Measurements from ENCODE around the gene TCF7L1. TPM values are rescaled to one million over a fixed set of nuclear protein-coding genes. Genes with fewer than 3 reads are reported as not detected.
A peak's percentile ranks its signal among the peaks of the same experiment; 100 is the strongest.

Gene TCF7L1
- total RNA-seq, 4 donors from 2014 or later = 1.1 to 3.9 (median 2.8) TPM

GRCh38 chr2:85175369-85176299 lies 42.4 kb downstream of the TCF7L1 start:
- Histone ChIP-seq H3K27me3 (no peaks in the 10 kb centered on the region), H3K4me1 (peaks cover 57 to 70% of the 10 kb centered on the region in 2 donors), H3K27ac (peak overlapping the region; percentile 90 to 96 (median 92)), H3K4me3 (peak overlapping the region in 3 of 4 donors; percentile 10 to 29 (median 18)), H3K9me3 (no peaks in the 10 kb centered on the region), H3K36me3 (no peaks in the 10 kb centered on the region)
- intact Hi-C loops (cut with DNase I; ENCODE audit: low total_unique reads) (loop anchor here (5.0 kb wide), 2 partner anchors 37 to 43 kb away; partner anchors contain the start of gene TCF7L1), in situ Hi-C loops (cut with MboI; ENCODE audit: low sequenced_read_pairs in 4 of 4) (no loop called here)
- TF ChIP-seq, protein P1, sequence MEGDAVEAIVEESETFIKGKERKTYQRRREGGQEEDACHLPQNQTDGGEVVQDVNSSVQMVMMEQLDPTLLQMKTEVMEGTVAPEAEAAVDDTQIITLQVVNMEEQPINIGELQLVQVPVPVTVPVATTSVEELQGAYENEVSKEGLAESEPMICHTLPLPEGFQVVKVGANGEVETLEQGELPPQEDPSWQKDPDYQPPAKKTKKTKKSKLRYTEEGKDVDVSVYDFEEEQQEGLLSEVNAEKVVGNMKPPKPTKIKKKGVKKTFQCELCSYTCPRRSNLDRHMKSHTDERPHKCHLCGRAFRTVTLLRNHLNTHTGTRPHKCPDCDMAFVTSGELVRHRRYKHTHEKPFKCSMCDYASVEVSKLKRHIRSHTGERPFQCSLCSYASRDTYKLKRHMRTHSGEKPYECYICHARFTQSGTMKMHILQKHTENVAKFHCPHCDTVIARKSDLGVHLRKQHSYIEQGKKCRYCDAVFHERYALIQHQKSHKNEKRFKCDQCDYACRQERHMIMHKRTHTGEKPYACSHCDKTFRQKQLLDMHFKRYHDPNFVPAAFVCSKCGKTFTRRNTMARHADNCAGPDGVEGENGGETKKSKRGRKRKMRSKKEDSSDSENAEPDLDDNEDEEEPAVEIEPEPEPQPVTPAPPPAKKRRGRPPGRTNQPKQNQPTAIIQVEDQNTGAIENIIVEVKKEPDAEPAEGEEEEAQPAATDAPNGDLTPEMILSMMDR (IDR thresholded peaks at IDR 0.05 in 4 of 5, conservative IDR thresholded peaks at IDR 0.05 in 1 of 5) = no peak
- TF ChIP-seq POLR2A (IDR thresholded peaks at IDR 0.05) = peak in 1 of 2 donors; percentile 29
- peak; percentile 79 to 84 for ATAC-seq
- DNase-seq = peak; percentile 77 to 82

- H3K36me3 ChIP-seq = no peaks in the 10 kb centered on the region
- no peaks in the 10 kb centered on the region for H3K27me3 ChIP-seq
- no peak overlapping the region for H3K4me3 ChIP-seq
- H3K4me1 ChIP-seq = peaks cover 73 to 83% of the 10 kb centered on the region in 2 donors
- H3K9me3 ChIP-seq = no peaks in the 10 kb centered on the region
- intact Hi-C loops (cut with DNase I; ENCODE audit: low total_unique reads) (loop anchor here (5.0 kb wide), 2 partner anchors 35 to 45 kb away; partner anchors contain the start of gene TCF7L1), in situ Hi-C loops (cut with MboI; ENCODE audit: low sequenced_read_pairs in 4 of 4) (no loop called here)
- no peak for ATAC-seq
- DNase-seq = no peak
- peak overlapping the region; percentile 90 to 96 (median 92) for H3K27ac ChIP-seq
- TF ChIP-seq, protein P1 (IDR thresholded peaks at IDR 0.05 in 4 of 5, conservative IDR thresholded peaks at IDR 0.05 in 1 of 5) = no peak
- TF ChIP-seq POLR2A (IDR thresholded peaks at IDR 0.05) = no peak
Observed at GRCh38 chr2:85177031-85177824, 44.0 kb downstream of the TCF7L1 start.

- no peak overlapping the region for H3K4me3 ChIP-seq
- no peak overlapping the region for H3K27ac ChIP-seq
- TF ChIP-seq, protein P1 (IDR thresholded peaks at IDR 0.05 in 4 of 5, conservative IDR thresholded peaks at IDR 0.05 in 1 of 5) = no peak
- TF ChIP-seq POLR2A (IDR thresholded peaks at IDR 0.05) = no peak
- no peak for DNase-seq
- no peaks in the 10 kb centered on the region for H3K9me3 ChIP-seq
- no peak for ATAC-seq
- no peaks in the 10 kb centered on the region for H3K36me3 ChIP-seq
- no peaks in the 10 kb centered on the region for H3K27me3 ChIP-seq
- intact Hi-C loops (cut with DNase I; ENCODE audit: low total_unique reads) (loop anchor here (5.0 kb wide), 2 partner anchors 34 to 46 kb away; partner anchors contain the start of gene TCF7L1), in situ Hi-C loops (cut with MboI; ENCODE audit: low sequenced_read_pairs in 4 of 4) (no loop called here)
- H3K4me1 ChIP-seq = peaks cover 72 to 82% of the 10 kb centered on the region in 2 donors
Observed at GRCh38 chr2:85178154-85178553, 45.0 kb downstream of the TCF7L1 start.

DNA sequence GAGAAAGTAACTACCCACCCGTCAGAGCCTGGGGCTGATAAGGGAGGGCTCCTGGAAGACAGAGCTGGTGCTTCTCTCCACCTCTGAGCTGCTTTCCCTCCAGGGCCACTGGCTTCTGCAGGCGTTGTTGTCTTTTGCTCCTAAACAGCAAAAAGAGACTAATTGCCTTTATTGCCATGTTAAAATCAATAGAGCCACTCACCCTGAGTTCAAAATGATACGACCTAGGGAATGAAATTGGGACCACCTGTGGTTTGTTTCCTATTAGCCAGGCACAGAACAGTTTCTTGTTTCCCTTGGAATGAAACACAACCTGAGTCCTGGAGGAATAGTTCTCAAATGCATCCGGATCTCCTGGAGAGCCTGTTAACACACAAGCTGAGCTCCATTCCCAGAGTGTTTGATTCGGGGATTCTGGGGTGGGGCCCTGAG lies 45.8 kb downstream of the TCF7L1 start:
- in situ Hi-C loops (cut with MboI; ENCODE audit: low sequenced_read_pairs in 4 of 4) = no loop called here
- ATAC-seq (no peak), DNase-seq (no peak)
- H3K4me3 ChIP-seq = no peak overlapping the region
- no peak for TF ChIP-seq POLR2A (IDR thresholded peaks at IDR 0.05)
- TF ChIP-seq, protein P1 (IDR thresholded peaks at IDR 0.05 in 4 of 5, conservative IDR thresholded peaks at IDR 0.05 in 1 of 5) = no peak
- no peaks in the 10 kb centered on the region for H3K9me3 ChIP-seq
- intact Hi-C loops (cut with DNase I; ENCODE audit: low total_unique reads) = loop anchor here (5.0 kb wide), 2 partner anchors 33 to 47 kb away; partner anchors contain the start of gene TCF7L1
- H3K36me3 ChIP-seq = no peaks in the 10 kb centered on the region
- H3K27me3 ChIP-seq = no peaks in the 10 kb centered on the region
- peaks cover 64 to 73% of the 10 kb centered on the region in 2 donors for H3K4me1 ChIP-seq
- no peak overlapping the region for H3K27ac ChIP-seq
